Fibroblast of the aortic adventitia (primary cell): Measurements from ENCODE around the gene STRA8. TPM values are rescaled to one million over a fixed set of nuclear protein-coding genes. Genes with fewer than 3 reads are reported as not detected.
A peak's percentile ranks its signal among the peaks of the same experiment; 100 is the strongest.

Experiments used
- DNase-seq: peaks from one replicate; pipeline ENCODE4 v3.0.0-alpha.2; 2010; ENCODE audit warnings: low read depth
- H3K4me3 ChIP-seq: 2 replicates; pipeline ENCODE4 v1.5.1; 2011; ENCODE audit warnings: low read depth, mild to moderate bottlenecking, control low read depth, low read length, moderate library complexity
- CTCF ChIP-seq: IDR thresholded peaks from 2 replicates; pipeline ENCODE4 v1.5.1; 2011; ENCODE audit warnings: mild to moderate bottlenecking, low read length, control low read depth, inconsistent platforms; ENCODE audit not compliant: insufficient read depth
- total RNA-seq: library from RNA; depleted of rRNA; stranded (reverse); fragments of >200 nt; gene quantifications from 2 replicates; pipeline ENCODE4 v1.2.3, GENCODE V29; 2012; ENCODE audit warnings: low replicate concordance

Gene STRA8
- total RNA-seq, 1 donor, result not detected

GRCh38 chr7:135251496-135252391, 18.1 kb downstream of the STRA8 start:
- no peak for DNase-seq
- H3K4me3 ChIP-seq, result no peak overlapping the region
- TF ChIP-seq CTCF, result no peak

GRCh38 chr7:135253851-135254771, 20.5 kb downstream of the STRA8 start:
- H3K4me3 ChIP-seq, result no peak overlapping the region
- DNase-seq, result peak; percentile 77
- no peak for TF ChIP-seq CTCF

- no peak for DNase-seq
- TF ChIP-seq CTCF, result no peak
- H3K4me3 ChIP-seq, result no peak overlapping the region
Measured at GRCh38 chr7:135257790-135258189, 24.2 kb downstream of the STRA8 start.

- no peak for TF ChIP-seq CTCF
- DNase-seq, result no peak
Measured at GRCh38 chr7:135258585-135258984, 24.9 kb downstream of the STRA8 start.

GRCh38 chr7:135259702-135260101, 26.1 kb downstream of the STRA8 start:
- no peak for TF ChIP-seq CTCF
- H3K4me3 ChIP-seq, result no peak overlapping the region
- no peak for DNase-seq

More at GRCh38 chr7:135258585-135258984, 24.9 kb downstream of the STRA8 start:
- no peak overlapping the region for H3K4me3 ChIP-seq

- H3K4me3 ChIP-seq, result no peak overlapping the region
- TF ChIP-seq CTCF, result no peak
- no peak for DNase-seq
Measured at GRCh38 chr7:135260470-135260869, 26.8 kb downstream of the STRA8 start.
